ENCODE measurements around the gene CHI3L1.

CHI3L1 gene

DNA sequence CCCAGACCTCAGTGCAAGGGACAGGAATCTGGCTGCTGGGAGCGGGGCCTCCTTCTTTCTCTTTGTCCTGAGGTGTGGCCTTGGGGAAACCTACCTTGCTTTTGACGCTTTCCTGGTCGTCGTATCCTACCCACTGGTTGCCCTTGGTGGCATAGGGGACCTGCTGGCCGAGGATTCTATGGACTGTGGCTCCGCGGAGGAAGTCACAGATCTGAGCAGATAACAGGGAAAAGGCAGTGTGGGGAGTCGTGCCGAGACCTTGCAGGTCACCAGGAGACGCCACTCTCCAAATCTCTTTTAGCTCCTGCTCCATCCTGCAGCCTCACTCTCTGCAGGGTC, 6.9 kb downstream of the CHI3L1 start:
- no peak for DNase-seq

DNA sequence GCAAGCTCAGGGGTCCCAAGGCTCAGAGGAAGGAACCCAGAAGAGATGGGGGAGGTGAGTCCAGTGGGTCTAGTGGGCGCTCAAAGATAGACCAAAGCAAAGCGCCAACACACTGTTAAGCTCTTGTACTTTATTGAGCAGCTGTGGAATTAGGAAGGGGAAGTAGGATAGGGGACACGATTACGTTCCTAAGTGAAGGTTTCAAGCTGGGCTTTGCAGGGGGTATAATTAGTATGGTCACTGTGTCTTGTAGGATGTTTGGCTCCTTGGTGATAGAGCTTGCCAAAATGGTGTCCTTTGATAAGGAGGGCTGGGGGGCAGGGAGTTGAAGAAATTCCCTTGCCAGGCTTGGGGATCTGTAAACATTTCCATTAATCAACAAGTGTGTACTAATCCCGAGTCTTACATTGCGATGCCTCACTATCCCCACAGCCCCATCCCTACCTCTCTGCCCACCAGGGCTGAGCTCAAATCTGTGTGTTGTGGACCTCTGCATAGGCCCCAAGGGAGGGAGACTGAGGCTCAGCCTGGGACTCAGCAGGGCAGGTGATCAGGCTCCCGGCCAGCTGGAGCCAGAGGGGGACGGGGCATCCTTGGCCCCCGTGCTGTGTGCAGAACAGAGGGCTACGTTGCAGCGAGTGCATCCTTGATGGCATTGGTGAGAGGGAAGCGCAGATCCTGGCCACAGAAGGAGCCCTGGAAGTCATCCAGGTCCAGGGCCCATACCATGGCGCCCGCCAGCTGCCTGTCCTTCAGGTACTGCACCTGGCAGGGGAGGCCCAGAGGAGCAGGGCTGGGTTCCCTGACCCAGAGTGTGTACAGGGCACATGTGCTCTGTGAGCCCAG, 7.5 kb downstream of the CHI3L1 start:
- DNase-seq, result no peak

DNA sequence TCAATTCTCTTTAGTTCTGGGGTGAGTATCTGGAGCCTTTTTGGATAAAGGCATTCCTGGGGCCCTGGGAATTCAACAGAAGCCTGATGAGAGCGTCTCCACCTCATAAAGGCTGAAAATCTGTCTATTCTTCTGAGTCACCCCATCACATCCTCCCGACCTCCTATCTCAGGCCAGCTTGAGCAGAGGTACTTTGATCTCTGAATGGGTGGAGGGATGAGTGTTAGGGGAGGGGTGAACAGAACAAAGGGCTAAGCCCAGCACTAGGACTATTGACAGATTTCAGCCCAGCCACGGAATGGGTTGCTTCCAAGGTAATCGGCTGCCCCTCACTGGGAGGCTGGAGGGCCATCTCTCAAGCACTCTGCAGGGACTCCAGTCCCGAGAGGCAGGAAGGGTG, 8.4 kb downstream of the CHI3L1 start:
- DNase-seq, result no peak

GRCh38 chr1:203177470-203178039, 8.9 kb downstream of the CHI3L1 start:
- no peak for DNase-seq

DNA sequence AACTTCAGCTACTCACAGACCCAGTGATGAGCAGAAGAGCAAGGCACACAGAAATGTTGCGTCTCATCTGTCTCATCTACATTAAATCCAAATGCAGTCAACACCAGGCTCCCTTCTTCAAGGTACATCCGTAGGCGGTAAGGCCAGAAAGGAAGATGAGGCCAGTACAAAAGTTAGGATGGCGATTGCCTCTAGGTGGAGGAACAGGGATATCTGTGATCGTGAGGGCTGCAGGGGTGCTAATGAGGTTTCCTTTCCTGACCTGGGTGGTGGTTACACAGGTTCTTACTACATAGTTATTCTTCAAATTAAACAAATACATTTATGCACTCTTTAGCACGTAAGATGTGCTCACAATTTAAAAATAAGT, 9.5 kb downstream of the CHI3L1 start:
- no peak for DNase-seq

GRCh38 chr1:203176273-203177035, 10.1 kb downstream of the CHI3L1 start:
- DNase-seq, result no peak

GRCh38 chr1:203175827-203176241, 10.7 kb downstream of the CHI3L1 start:
- DNase-seq, result no peak

DNA sequence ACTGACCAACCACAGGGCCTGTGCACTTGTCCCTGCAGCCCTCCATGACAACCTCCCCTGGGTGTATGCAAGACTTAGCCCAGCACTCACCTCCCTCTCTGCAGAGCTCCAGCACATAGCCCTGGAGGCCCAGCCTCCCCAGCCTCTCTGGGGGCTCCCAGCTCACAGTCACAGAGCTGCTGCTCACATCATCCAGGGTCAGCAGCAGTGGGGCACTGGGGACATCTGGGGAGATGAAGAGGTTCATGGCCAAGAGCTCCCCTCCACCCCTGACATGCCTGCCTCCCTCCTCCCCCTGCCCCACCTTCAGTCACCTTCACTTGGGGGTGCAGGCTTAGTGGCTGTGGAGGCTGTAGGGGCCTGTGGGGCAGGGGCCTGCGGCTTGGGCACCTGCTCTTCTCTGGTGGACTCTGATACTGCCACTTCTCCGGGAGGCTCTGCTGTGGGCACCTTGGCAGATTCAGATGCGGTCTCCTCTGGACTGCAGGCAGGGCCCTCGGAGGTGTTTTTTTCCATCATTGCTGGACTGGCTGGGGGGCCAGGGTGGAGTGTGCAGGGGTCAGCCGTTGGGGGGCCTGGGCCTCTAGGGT, 11.2 kb downstream of the CHI3L1 start, which contains the start of gene MYBPH:
Gene MYBPH, minus strand, starts transcription at position 590 of the 590 bp plus-strand sequence. Its CDS starts 71 bp downstream, at position 519.
- DNase-seq, result no peak

DNA sequence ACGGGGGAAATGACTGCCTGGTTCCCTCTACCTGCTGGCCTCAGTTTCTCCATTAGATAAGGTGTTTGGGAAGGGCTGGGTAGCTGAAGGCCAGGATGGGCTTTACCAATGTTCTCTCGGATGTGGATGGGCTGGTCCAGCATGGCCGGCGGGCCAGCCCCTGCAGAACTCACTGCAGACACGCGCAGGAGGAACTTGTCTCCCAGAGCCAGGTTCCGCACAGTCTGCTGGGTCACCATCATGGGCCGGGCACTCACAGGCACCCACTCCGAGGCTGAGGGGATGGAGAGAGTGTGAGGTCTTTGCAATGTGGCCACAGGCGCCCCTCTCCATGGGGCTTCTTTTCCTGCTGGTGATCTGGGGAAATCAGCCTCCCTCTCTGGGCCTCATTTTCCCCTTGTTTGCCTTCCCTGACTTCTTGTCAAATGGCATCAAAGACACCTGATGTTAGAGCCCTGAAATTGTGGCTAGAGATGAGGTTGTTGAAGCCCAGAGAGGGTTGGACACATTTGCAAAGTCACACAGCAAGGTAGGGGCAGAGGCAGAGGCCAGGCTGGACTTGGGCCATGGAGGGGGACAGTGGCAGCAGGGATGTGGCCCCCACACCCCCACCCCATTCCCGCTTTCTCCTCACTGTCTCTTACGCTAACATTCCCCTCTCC, 12.0 kb downstream of the CHI3L1 start:
- no peak for DNase-seq

- no peak for DNase-seq
These were observed 12.9 kb downstream of the CHI3L1 start for GRCh38 chr1:203173566-203173965.

GRCh38 chr1:203173011-203173555, 13.4 kb downstream of the CHI3L1 start:
- no peak for DNase-seq

DNA sequence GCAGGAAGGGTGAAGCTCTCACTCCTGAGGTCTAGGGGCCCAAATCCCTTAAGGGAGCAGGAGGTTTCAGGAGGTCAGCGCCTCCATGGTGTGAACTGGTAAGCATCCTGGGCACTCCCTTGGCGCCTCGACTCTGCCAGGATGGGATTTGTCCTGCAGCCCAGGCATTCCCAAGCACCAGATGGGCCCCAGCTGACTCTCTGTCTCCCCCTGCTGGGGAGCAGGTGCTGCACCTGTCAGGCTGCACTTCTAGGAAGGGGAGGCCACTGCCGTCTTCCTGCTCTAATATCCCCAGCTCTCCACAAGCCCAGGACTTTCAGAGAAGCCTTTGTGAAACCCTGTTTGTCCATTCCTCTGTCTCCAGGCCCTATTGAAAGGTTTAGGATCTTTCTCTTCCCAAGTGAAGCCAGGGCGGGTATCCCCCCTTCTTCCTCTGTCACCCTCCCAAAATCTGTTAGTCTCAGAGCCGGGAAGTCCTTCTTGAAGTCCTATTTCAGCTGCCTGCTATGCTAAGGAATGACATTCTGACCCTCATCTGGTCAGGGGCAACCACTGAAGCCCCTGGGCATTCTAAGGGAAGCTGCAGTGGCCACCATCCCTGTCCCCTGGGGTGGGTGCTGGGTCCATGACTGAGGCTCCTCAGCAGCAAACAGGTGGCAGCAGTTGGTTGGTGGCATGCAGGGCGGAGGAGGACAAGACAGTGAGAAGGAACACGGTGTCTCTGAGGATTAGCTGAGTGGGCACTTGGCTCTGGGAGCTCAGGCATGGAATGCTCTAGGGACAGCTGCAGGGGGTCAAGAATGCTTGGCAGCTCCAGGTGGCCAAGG, 14.1 kb downstream of the CHI3L1 start:
- DNase-seq, result peak; percentile 64 to 67

GRCh38 chr1:203171341-203172183, 14.9 kb downstream of the CHI3L1 start:
- DNase-seq, result no peak

- no peak for DNase-seq
These were observed 15.7 kb downstream of the CHI3L1 start for GRCh38 chr1:203170625-203171330.

- DNase-seq, result no peak
These were observed 16.6 kb downstream of the CHI3L1 start for GRCh38 chr1:203169770-203170520.

DNA sequence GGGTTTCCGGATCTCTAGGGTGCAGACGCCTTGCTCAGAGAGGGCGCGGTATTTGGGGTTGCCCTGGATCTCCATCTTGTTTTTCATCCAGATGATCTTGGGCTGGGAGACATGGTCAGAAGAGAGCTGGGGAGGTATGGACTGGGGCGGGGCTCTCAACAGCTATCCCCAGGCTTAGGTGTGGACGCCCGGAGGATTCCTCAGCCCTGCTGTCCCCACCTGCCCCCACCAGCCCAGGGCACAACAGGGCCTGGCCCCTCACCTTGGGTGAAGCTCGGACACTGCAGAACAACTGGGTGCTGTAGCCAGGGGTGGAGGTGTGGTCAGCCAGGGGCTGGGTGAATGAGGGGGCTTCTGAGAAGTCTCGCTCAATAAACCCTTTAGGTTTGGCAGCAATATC, 17.5 kb downstream of the CHI3L1 start:
- no peak for DNase-seq

DNA sequence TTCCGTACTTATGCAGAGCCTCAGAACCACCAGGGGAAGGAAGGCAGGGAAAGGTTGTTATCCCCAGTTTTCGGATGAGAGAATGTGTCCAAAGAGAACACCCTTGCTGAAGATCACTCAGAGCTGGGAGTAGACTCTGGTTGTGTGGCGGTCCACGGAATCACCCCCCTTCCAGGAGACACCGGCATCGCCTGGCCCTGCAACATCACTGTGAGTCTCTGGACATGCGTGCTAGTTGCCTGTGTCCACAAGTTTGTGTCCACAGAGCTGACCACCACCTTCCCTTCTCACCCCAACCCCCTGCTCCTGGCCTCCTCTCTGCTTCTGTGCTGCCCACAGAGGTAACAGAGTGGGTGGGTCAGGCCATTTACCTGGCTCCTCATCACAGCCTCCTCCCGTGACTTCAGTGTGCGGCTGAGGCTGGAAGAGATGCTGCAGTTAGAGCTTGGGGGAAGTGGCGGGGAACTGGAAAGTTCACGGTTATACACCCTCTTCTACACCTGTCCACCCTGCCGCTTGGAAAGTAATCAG, 18.2 kb downstream of the CHI3L1 start:
- DNase-seq, result no peak

DNA sequence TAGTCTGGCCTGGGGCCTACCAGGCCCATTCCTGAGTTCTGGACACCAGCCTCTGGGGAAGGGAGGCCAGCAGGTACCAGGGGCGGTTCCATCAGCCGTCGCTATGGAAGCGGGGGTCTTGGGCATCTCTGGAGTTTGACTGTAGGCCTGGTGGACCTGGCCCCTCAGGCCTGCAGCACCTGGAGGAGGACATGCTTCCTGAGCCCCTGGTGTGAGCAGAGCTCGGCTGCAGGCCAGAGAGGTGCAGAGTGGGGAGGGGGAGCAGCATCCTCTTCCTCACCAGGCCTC, 18.6 kb downstream of the CHI3L1 start:
- DNase-seq, result no peak
